A673 (cell line): ENCODE results near the gene LCE2B.

ENCODE experiments used
- EZH2 ChIP-seq: fragments of 200-600 bp; sonication (generic); IDR thresholded peaks from 2 replicates; pipeline ENCODE4 v1.6.1; 2017; ENCODE audit warnings: borderline replicate concordance, low read depth, mild to moderate bottlenecking, mixed read lengths, antibody characterized with exemption, low read length; ENCODE audit not compliant: poor library complexity, severe bottlenecking
- TF ChIP-seq, protein P1 (sequence below): fragments of 300-800, 200-600 bp; sonication (generic); conservative IDR thresholded peaks from 2 replicates; pipeline ENCODE4 v1.5.1; 2017; ENCODE audit warnings: low read depth, mild to moderate bottlenecking, antibody characterized with exemption, low read length, moderate library complexity, mixed read lengths

GRCh38 chr1:152657677-152658076, 28.2 kb upstream of the LCE2B start:
- TF ChIP-seq EZH2: no peak
- TF ChIP-seq, protein P1, sequence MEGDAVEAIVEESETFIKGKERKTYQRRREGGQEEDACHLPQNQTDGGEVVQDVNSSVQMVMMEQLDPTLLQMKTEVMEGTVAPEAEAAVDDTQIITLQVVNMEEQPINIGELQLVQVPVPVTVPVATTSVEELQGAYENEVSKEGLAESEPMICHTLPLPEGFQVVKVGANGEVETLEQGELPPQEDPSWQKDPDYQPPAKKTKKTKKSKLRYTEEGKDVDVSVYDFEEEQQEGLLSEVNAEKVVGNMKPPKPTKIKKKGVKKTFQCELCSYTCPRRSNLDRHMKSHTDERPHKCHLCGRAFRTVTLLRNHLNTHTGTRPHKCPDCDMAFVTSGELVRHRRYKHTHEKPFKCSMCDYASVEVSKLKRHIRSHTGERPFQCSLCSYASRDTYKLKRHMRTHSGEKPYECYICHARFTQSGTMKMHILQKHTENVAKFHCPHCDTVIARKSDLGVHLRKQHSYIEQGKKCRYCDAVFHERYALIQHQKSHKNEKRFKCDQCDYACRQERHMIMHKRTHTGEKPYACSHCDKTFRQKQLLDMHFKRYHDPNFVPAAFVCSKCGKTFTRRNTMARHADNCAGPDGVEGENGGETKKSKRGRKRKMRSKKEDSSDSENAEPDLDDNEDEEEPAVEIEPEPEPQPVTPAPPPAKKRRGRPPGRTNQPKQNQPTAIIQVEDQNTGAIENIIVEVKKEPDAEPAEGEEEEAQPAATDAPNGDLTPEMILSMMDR: no peak
